Aorta (tissue), 5 donors: ENCODE data around the gene SEMG1. TPM values are rescaled to one million over a fixed set of nuclear protein-coding genes. Genes with fewer than 3 reads are reported as not detected.

Source experiments
- ATAC-seq: fragments of 200-7000 bp; cut with Tn5 transposase; one replicate; pipeline ENCODE4 v1.9.1; 2022; ENCODE audit warnings: moderate library complexity; ENCODE audit not compliant: low FRiP score
- DNase-seq, 2 donors: peaks; one replicate each; pipeline ENCODE4 v3.0.0-alpha.2; 2020
- H3K27ac ChIP-seq, 2 donors: one replicate each; pipeline ENCODE4 v1.5.1; 2013; ENCODE audit warnings: low read length in 2 of 2, mild to moderate bottlenecking in 2 of 2, moderate library complexity in 2 of 2, control low read depth in 1 of 2, inconsistent platforms in 1 of 2, low read depth in 1 of 2
- H3K27me3 ChIP-seq, 2 donors: one replicate each; pipeline ENCODE4 v1.6.1; 2013; ENCODE audit warnings: control low read depth in 1 of 2, low read length in 1 of 2, mild to moderate bottlenecking in 1 of 2, moderate library complexity in 1 of 2; ENCODE audit not compliant: insufficient read depth in 2 of 2, control insufficient read depth in 1 of 2
- H3K36me3 ChIP-seq, 2 donors: one replicate each; pipeline ENCODE4 v1.6.1; 2013; ENCODE audit warnings: control low read depth in 1 of 2, low read length in 1 of 2, mild to moderate bottlenecking in 1 of 2; ENCODE audit not compliant: insufficient read depth in 2 of 2, control insufficient read depth in 1 of 2
- H3K4me1 ChIP-seq, 2 donors: one replicate each; pipeline ENCODE4 v1.6.1; 2013; ENCODE audit warnings: low read length in 2 of 2, control low read depth in 1 of 2, mild to moderate bottlenecking in 1 of 2, moderate library complexity in 1 of 2; ENCODE audit not compliant: insufficient read depth in 2 of 2, control insufficient read depth in 1 of 2
- H3K4me3 ChIP-seq, 2 donors: one replicate each; pipeline ENCODE4 v1.5.1; 2013; ENCODE audit warnings: low read length in 2 of 2, control low read depth in 1 of 2, mild to moderate bottlenecking in 1 of 2
- H3K9me3 ChIP-seq: one replicate; pipeline ENCODE4 v1.6.1; 2013; ENCODE audit warnings: mild to moderate bottlenecking, low read length; ENCODE audit not compliant: control insufficient read depth
- whole genome bisulfite sequencing, 2 donors: extraction: QIAGEN DNeasy Blood & Tissue Kit; methylation state at CpG; one replicate each; pipeline ENCODE4 v1.1.7; 2013; 5-methylcytosine and 5-hydroxymethylcytosine counted together
- intact Hi-C, 2 donors: fragments of 100-400 bp; cut with DNase I; formaldehyde crosslinking; loops; one replicate each; pipeline versions ENCODE4 v1.14.2 to v1.15.0; 2022
- polyA plus RNA-seq, 2 donors: library from polyadenylated mRNA; stranded (reverse); fragments of 200-250 nt; gene quantifications; one replicate each; pipeline ENCODE4 v1.2.3, GENCODE V29; 2013
- total RNA-seq, 2 donors: library from RNA; stranded (reverse); fragmentation: NEBNext Ultra II Directional; extraction: Animal tissue kit (Norgen Biotek cat#: 25700); gene quantifications; one replicate each; pipeline ENCODE4 v1.2.1, GENCODE V29; 2021
- donor health status: healthy with polysubstance abuse.
- donor health status: Bipolar disorder and iron deficiency.
- donor health status: DM: no; HTN: no; CAD: no.
- donor health status: DM: no; HTN: no; CAD: no.
- donor health status: DM: yes; HTN: yes; CAD: no.

The SEMG1 gene
- total and polyA plus RNA-seq, 4 donors, result not detected

DNA sequence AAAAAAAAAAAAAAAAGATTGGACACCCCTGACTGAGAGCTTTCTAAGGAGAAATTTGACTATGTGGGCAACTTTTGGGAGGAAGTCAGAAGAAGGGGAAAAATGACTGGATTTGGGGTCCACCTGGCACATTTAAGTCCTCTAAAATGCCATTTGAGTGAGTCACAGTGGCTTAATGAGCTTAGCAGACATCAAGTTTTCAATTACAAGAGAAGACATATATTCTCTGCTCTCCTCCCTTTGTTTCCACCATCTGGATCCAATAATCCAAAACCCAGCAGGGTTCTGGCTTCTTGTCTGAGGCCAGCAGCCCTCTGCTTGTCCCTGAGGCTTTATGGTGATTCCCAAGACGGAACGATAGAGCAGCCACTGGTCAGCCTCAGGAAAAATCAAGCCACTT, 25.2 kb upstream of the SEMG1 start:
- Histone ChIP-seq H3K27ac (no peak overlapping the region), H3K9me3 (no peaks in the 10 kb centered on the region), H3K36me3 (no peaks in the 10 kb centered on the region), H3K4me1 (no peaks in the 10 kb centered on the region), H3K4me3 (no peak overlapping the region), H3K27me3 (peaks cover 0 to 2% of the 10 kb centered on the region in 2 donors)
- DNase-seq, result no peak
- ATAC-seq, result no peak
- WGBS, 2 donors, result 22 to 43% methylated on average over 2 of the region's 2 CpGs
- intact Hi-C loops, result no loop called here

- H3K36me3 ChIP-seq, result no peaks in the 10 kb centered on the region
- no peaks in the 10 kb centered on the region for H3K4me1 ChIP-seq
- H3K4me3 ChIP-seq, result no peak overlapping the region
- 72 to 84% methylated on average over 2 of the region's 2 CpGs for WGBS, 2 donors
- H3K27me3 ChIP-seq, result peaks cover 0 to 2% of the 10 kb centered on the region in 2 donors
- ATAC-seq (no peak), DNase-seq (no peak)
- intact Hi-C loops, result no loop called here
- no peak overlapping the region for H3K27ac ChIP-seq
- no peaks in the 10 kb centered on the region for H3K9me3 ChIP-seq
These were observed 23.7 kb upstream of the SEMG1 start for GRCh38 chr20:45183084-45183483.

DNA sequence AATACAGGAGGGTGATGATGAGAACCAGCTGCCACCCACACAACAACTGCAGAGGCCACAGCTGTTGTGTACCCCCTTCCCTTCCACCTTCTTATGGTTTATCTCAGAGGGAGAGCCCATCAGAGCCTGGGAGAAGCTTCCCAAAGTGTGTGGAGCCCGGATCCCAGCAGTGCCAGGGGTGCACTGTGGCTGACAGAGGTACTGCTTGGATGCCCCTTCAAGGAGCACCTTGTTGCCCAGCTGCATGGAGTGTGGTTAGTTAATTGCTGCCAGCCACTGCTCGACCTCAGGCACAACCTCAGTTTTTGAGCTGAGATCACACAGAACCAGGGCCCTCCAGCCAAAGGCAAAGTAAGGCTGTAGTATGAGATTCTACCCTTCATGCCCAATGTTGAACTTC, 19.1 kb upstream of the SEMG1 start:
- no peak overlapping the region for H3K4me3 ChIP-seq
- H3K27ac ChIP-seq, result no peak overlapping the region
- no peaks in the 10 kb centered on the region for H3K9me3 ChIP-seq
- WGBS, 2 donors, result 47 to 49% methylated on average over 2 of the region's 2 CpGs
- no peaks in the 10 kb centered on the region for H3K27me3 ChIP-seq
- H3K36me3 ChIP-seq, result no peaks in the 10 kb centered on the region
- no peak for DNase-seq
- peaks cover 0 to 3% of the 10 kb centered on the region in 2 donors for H3K4me1 ChIP-seq
- no peak for ATAC-seq
- intact Hi-C loops, result no loop called here

GRCh38 chr20:45189067-45189609, 17.7 kb upstream of the SEMG1 start:
- DNase-seq, result no peak
- Histone ChIP-seq H3K36me3 (no peaks in the 10 kb centered on the region), H3K27me3 (peaks cover 0 to 1% of the 10 kb centered on the region in 2 donors), H3K27ac (no peak overlapping the region), H3K9me3 (no peaks in the 10 kb centered on the region), H3K4me3 (no peak overlapping the region), H3K4me1 (peaks cover 0 to 3% of the 10 kb centered on the region in 2 donors)
- intact Hi-C loops, result no loop called here
- ATAC-seq, result no peak
- 82 to 84% methylated on average over 3 of the region's 3 CpGs for WGBS, 2 donors

GRCh38 chr20:45189861-45190260, 17.0 kb upstream of the SEMG1 start:
- intact Hi-C loops, result no loop called here
- DNase-seq (no peak), ATAC-seq (no peak)
- Histone ChIP-seq H3K27me3 (peaks cover 0 to 1% of the 10 kb centered on the region in 2 donors), H3K4me3 (no peak overlapping the region), H3K4me1 (peaks cover 0 to 3% of the 10 kb centered on the region in 2 donors), H3K9me3 (no peaks in the 10 kb centered on the region), H3K27ac (no peak overlapping the region), H3K36me3 (no peaks in the 10 kb centered on the region)
- 73 to 81% methylated on average over 3 of the region's 3 CpGs for WGBS, 2 donors

- H3K4me3 ChIP-seq, result no peak overlapping the region
- DNase-seq (no peak), ATAC-seq (no peak)
- H3K27ac ChIP-seq, result no peak overlapping the region
- WGBS, 2 donors, result 79 to 83% methylated on average over 3 of the region's 3 CpGs
- H3K36me3 ChIP-seq, result no peaks in the 10 kb centered on the region
- peaks cover 0 to 3% of the 10 kb centered on the region in 2 donors for H3K4me1 ChIP-seq
- intact Hi-C loops, result no loop called here
- peaks cover 0 to 1% of the 10 kb centered on the region in 2 donors for H3K27me3 ChIP-seq
- no peaks in the 10 kb centered on the region for H3K9me3 ChIP-seq
These were observed 14.9 kb upstream of the SEMG1 start for GRCh38 chr20:45191926-45192325.

DNA sequence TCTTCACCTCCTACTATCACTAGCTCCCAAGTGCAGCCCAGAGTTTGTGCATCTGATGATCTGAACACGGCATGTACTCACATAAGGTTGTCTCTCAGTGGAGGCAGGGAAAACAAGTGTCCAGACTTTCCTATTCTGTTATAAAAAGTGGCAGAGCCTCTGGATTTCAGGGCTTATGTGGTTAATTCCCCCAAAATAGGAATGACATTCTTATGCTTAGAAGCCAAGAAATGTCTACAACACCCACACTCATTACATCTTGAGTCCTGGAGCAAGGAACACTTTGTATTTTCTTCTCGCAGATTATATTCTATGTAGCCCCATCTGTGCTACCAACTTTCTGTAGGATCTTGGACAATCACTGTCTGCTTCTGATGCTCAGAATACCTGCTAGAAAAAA, 13.5 kb upstream of the SEMG1 start:
- Histone ChIP-seq H3K27me3 (peaks cover 0 to 1% of the 10 kb centered on the region in 2 donors), H3K9me3 (no peaks in the 10 kb centered on the region), H3K27ac (no peak overlapping the region), H3K36me3 (no peaks in the 10 kb centered on the region), H3K4me1 (peaks cover 0 to 3% of the 10 kb centered on the region in 2 donors), H3K4me3 (no peak overlapping the region)
- DNase-seq (no peak), ATAC-seq (no peak)
- 73 to 80% methylated on average over 2 of the region's 2 CpGs for WGBS, 2 donors
- intact Hi-C loops, result no loop called here

DNA sequence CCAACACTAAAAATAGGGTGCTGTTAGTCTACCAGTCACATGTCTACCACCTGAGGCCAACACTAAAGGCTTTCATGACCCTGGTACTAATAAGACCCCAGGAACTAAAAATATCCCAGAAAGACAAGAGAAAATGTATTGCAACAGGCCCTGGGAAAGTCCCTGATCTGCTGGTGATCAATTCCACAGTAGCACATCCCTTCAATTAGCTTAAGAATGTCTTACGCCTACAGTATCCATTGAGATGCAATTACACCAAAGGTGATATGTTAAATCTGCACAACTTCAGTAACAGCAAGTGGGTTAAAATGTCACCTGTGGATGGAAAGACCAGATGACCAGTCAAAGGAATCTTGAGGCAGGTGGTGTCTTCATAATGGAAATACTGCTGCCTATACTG, 3.1 kb downstream of the SEMG1 start:
- intact Hi-C loops, result no loop called here

GRCh38 chr20:45211569-45212474, 5.0 kb downstream of the SEMG1 start:
- Histone ChIP-seq H3K27ac (no peak overlapping the region), H3K4me1 (no peaks in the 10 kb centered on the region), H3K36me3 (no peaks in the 10 kb centered on the region), H3K27me3 (no peaks in the 10 kb centered on the region), H3K9me3 (no peaks in the 10 kb centered on the region), H3K4me3 (no peak overlapping the region)
- ATAC-seq (no peak), DNase-seq (no peak)
- intact Hi-C loops, result no loop called here

More for the DNA sequence above, 3.1 kb downstream of the SEMG1 start:
- 78 to 86% methylated on average over 1 of the region's 1 CpG for WGBS, 2 donors
- H3K4me1 ChIP-seq, result no peaks in the 10 kb centered on the region
- no peaks in the 10 kb centered on the region for H3K36me3 ChIP-seq
- DNase-seq (no peak), ATAC-seq (no peak)
- H3K27ac ChIP-seq, result no peak overlapping the region
- H3K4me3 ChIP-seq, result no peak overlapping the region
- no peaks in the 10 kb centered on the region for H3K27me3 ChIP-seq
- H3K9me3 ChIP-seq, result no peaks in the 10 kb centered on the region
